HepG2 (cell line): ENCODE data around the gene DHRS1. TPM values are rescaled to one million over a fixed set of nuclear protein-coding genes. Genes with fewer than 3 reads are reported as not detected.

Source experiments
- ASH2L ChIP-seq: fragments of 300-600, 200-600 bp; sonication (generic); IDR thresholded peaks from 2 replicates; pipeline ENCODE4 v1.7.0; 2017; ENCODE audit warnings: low read depth, mild to moderate bottlenecking, moderate library complexity, mixed read lengths, low read length; ENCODE audit not compliant: insufficient read length
- HINFP ChIP-seq: sonication (generic); formaldehyde crosslinking; IDR thresholded peaks from 2 replicates; pipeline ENCODE4 v1.4.0; 2020; ENCODE audit warnings: low read depth, mild to moderate bottlenecking, missing genetic modification reagents
- HNRNPL ChIP-seq: fragments of 200-400 bp; formaldehyde crosslinking; IDR thresholded peaks from 2 replicates; pipeline ENCODE4 v1.6.1; 2017; ENCODE audit warnings: mild to moderate bottlenecking, low read depth, low read length
- KIAA2018 ChIP-seq: sonication (generic); formaldehyde crosslinking; IDR thresholded peaks from 2 replicates; pipeline ENCODE4 v1.5.0; 2020; ENCODE audit warnings: mild to moderate bottlenecking, missing genetic modification reagents, borderline replicate concordance
- MLLT10 ChIP-seq: sonication (generic); formaldehyde crosslinking; IDR thresholded peaks from 2 replicates; pipeline ENCODE4 v1.4.0; 2020; ENCODE audit warnings: missing genetic modification reagents
- PAXIP1 ChIP-seq: sonication (generic); formaldehyde crosslinking; conservative IDR thresholded peaks from 2 replicates; pipeline ENCODE4 v1.4.0; 2020; ENCODE audit warnings: mild to moderate bottlenecking, missing genetic modification reagents, moderate library complexity
- ZBTB38 ChIP-seq: sonication (generic); formaldehyde crosslinking; IDR thresholded peaks from 2 replicates; pipeline ENCODE4 v1.5.1; 2020; ENCODE audit warnings: mild to moderate bottlenecking, missing genetic modification reagents
- ZNF549 ChIP-seq: sonication (generic); formaldehyde crosslinking; IDR thresholded peaks from 2 replicates; pipeline ENCODE4 v1.5.0; 2020; ENCODE audit warnings: missing genetic modification reagents
- ZNF768 ChIP-seq: sonication (generic); formaldehyde crosslinking; IDR thresholded peaks from 2 replicates; pipeline ENCODE4 v1.4.0; 2020; ENCODE audit warnings: missing genetic modification reagents
- ZNF891 ChIP-seq: sonication (generic); formaldehyde crosslinking; IDR thresholded peaks from 2 replicates; pipeline ENCODE4 v1.5.0; 2020; ENCODE audit warnings: mild to moderate bottlenecking, missing genetic modification reagents
- polyA plus RNA-seq, 8 experiments: library from polyadenylated mRNA; depleted of rRNA in 3 of 8; stranded (reverse) in 7 of 8; unstranded in 1 of 8; fragments of >200 nt; fragmentation: Illumina TruSeq in 4 of 8; extraction: Trizol in 4 of 8; gene quantifications; 2 replicates each; pipeline versions ENCODE4 v1.2.1 to v1.2.3, GENCODE V29; 2011 to 2016; ENCODE audit warnings: low read depth in 4 of 8, missing spikeins in 1 of 8, mixed read lengths in 1 of 8; ENCODE audit not compliant: insufficient read depth in 1 of 8
- total RNA-seq, 5 experiments: library from RNA; depleted of rRNA; stranded (reverse); fragments of >200 nt; fragmentation: Illumina TruSeq; extraction: Trizol; gene quantifications; 2 replicates each; pipeline ENCODE4 v1.2.3, GENCODE V29; 2016; ENCODE audit warnings: low read depth in 1 of 5

DHRS1 gene
- total and polyA plus RNA-seq, 2 of the 13 experiments (the other 11 are each of a cell fraction or from before 2014, with no cell fraction given) = 49.8 to 60.8 TPM

- TF ChIP-seq KIAA2018 (CRISPR knock-in tag) (no peak), MLLT10 (CRISPR knock-in tag) (peak; percentile 67; the same call in 1 of the 2 replicates), ZNF549 (no peak), HINFP (CRISPR knock-in tag) (peak; percentile 29; the same call in 1 of the 2 replicates), ZBTB38 (CRISPR knock-in tag) (peak; percentile 80), PAXIP1 (CRISPR knock-in tag) (peak; percentile 66), HNRNPL (0 out of 2 replicates have a peak, but pooled peaks have one; percentile 71), ZNF891 (0 out of 2 replicates have a peak, but pooled peaks have one; percentile 20), ZNF768 (CRISPR knock-in tag) (0 out of 2 replicates have a peak, but pooled peaks have one; percentile 19), ASH2L (no peak)
Measured at GRCh38 chr14:24260026-24260779, 39.4 kb downstream of the DHRS1 start (continued).
